Choroid plexus epithelial cell (primary cell): ENCODE measurements around the gene DAZAP1.

Experiments
- DNase-seq: peaks from one replicate; pipeline ENCODE4 v3.0.0-alpha.2; 2010; ENCODE audit warnings: low read depth
- H3K4me3 ChIP-seq: 2 replicates; pipeline ENCODE4 v1.5.1; 2011; ENCODE audit warnings: low read depth, mild to moderate bottlenecking, control low read depth, low read length, moderate library complexity
- TF ChIP-seq, protein P1 (sequence below): conservative IDR thresholded peaks from 2 replicates; pipeline ENCODE4 v1.5.1; 2011; ENCODE audit warnings: low read depth, mild to moderate bottlenecking, control low read depth, inconsistent platforms, low read length, moderate library complexity

DAZAP1 gene

GRCh38 chr19:1399745-1400144, 7.6 kb upstream of the DAZAP1 start:
- TF ChIP-seq, protein P1, sequence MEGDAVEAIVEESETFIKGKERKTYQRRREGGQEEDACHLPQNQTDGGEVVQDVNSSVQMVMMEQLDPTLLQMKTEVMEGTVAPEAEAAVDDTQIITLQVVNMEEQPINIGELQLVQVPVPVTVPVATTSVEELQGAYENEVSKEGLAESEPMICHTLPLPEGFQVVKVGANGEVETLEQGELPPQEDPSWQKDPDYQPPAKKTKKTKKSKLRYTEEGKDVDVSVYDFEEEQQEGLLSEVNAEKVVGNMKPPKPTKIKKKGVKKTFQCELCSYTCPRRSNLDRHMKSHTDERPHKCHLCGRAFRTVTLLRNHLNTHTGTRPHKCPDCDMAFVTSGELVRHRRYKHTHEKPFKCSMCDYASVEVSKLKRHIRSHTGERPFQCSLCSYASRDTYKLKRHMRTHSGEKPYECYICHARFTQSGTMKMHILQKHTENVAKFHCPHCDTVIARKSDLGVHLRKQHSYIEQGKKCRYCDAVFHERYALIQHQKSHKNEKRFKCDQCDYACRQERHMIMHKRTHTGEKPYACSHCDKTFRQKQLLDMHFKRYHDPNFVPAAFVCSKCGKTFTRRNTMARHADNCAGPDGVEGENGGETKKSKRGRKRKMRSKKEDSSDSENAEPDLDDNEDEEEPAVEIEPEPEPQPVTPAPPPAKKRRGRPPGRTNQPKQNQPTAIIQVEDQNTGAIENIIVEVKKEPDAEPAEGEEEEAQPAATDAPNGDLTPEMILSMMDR, result no peak

DNA sequence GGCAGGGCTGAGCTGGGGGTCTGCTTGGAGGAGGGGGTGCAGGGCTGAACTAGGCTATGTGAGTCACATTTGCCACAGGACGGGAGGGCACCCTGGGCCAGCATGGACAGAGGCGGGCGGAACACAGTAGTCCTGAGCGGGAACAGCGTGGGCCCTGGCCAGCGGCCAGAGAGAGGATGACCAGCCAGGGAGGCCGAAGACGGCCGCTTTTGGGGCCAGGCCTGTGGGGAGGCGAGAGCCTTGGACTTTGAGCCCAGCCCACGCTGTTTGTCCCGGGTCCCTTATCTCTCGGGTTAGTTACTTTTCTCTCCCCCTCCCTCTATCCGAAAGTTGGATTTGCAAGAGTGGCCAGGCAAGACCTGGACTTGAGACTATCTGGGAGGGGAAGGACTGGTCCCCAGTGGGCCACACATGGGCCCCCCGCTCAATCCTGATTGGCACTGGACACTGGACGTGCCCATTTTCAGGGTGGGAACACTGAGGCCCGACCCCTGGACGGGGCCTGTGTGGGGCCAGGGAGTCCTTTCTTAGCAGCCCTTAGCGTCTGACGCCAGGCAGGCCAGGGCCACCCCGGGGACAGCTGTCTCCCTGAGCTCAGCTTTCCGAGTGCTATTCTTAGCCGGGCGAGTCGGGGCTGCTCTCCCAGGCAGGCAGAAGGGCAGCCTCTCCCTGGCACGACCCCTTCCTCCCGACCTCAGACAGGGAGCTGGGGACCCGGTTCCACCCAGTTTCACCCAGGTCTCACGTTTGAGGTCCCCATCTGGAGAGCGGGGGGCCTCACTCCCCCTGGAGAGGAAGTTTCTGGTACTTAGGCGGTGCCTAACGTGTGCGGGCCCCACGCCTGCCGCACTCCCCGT, 6.9 kb upstream of the DAZAP1 start:
- DNase-seq, result no peak
- TF ChIP-seq, protein P1, result no peak
- peak overlapping the region; percentile 60 for H3K4me3 ChIP-seq

More at GRCh38 chr19:1399745-1400144, 7.6 kb upstream of the DAZAP1 start:
- H3K4me3 ChIP-seq, result no peak overlapping the region
- no peak for DNase-seq

GRCh38 chr19:1401138-1401888, 6.1 kb upstream of the DAZAP1 start, which contains the start of gene GAMT:
Gene GAMT (minus strand): TSS chr19:1401542. CDS start chr19:1401476, 66 bp downstream.
- peak within 1 kb of the TSS; percentile 60 for H3K4me3 ChIP-seq
- DNase-seq, result no peak
- TF ChIP-seq, protein P1, result peak; percentile 16

DNA sequence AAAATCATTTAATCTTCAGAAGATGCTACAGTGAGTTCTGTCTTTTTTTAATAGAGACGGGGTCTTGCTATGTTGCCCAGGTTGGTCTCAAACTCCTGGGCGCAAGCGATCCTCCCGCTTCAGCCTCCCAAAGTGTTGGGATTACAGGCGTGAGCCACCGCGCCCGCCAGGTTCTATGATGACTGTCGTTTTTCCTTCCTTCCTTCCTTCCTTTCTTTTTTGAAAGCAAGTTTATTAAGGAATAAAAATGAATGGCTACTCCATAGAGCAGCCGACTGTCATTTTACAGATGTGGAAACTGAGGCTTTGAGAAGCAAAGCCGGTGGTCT, 5.5 kb upstream of the DAZAP1 start:
- TF ChIP-seq, protein P1, result no peak
- peak overlapping the region; percentile 60 for H3K4me3 ChIP-seq
- no peak for DNase-seq

DNA sequence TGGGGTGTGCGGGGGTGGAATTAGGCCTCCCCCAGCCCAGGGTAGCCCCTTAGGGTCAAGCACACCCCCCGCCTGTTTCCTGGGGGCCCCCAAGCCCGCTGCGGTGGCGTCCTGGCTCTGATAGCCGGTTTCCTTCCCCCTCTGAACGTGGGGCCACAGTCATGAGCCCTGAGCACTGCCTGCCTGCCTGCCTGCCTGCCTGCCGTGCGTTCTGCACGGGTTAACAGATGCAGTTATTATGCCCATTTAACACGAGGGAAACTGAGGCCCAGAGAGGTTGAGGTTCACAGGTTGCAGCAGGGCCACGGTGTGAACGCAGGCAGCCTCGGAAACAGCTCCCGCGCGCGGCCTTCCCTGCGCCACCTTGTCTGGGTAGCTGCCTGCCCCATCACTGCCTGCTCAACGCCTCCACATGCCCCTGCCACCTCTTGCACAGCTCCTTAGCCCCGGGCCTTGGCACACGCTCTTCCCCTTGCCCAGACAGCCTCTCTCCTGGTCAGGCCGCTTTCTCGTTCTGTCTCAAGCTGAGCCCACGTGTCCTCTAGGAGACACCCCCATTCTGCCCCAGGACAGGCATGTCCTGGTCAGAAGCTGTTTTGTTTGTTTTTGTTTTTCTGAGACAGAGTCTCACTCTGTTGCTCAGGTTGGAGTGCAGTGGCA, 4.8 kb upstream of the DAZAP1 start:
- DNase-seq, result no peak
- peak overlapping the region; percentile 31 for H3K4me3 ChIP-seq
- TF ChIP-seq, protein P1, result no peak

DNA sequence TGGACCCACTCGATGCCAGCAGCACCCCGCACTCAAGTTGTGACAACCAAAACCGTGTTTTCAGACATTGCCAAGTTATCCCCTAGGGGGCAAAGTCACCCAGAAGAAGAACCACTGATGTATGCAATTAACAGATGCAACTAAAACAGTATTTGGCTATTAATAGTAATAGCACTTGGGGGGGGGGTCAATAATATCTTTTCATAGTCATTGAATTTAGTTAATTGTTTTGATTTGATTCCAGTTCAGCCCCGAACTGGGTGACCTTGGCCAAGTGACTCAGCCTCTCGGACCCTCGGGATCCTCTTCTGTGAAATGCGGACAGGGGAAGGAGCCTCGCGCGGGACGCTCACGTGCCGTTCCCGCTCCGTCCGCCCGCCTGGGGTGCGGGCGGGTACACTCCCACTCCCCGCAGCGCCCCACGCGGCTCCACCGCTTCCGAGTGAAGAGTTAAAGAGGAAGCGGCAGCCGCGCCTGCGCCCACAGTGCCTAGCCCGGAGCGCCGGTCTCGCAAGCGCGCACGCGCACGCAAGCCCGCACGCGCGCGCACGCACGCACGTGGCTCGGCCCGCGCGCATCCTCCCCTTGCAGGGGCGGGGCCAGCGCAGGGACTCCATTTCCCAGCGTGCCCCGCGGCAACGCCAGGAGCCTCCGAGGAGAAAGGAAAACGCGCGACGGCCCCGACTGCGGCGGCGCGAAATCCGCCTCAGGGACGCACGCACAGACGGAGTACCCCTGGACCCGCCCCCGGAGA, 435 bp upstream of the DAZAP1 start:
- peak overlapping the region; percentile 60 for H3K4me3 ChIP-seq
- TF ChIP-seq, protein P1, result peak; percentile 48
- peak; percentile 99 for DNase-seq
